GM23338 (cell line): Measurements from ENCODE around the gene DMGDH. TPM values are rescaled to one million over a fixed set of nuclear protein-coding genes. Genes with fewer than 3 reads are reported as not detected.

Experiments used
- ATAC-seq: fragments of 200-7000 bp; cut with Tn5 transposase; 3 replicates; pipeline ENCODE4 v1.9.1; 2020
- DNase-seq: peaks from one replicate; pipeline ENCODE4 v3.0.0-alpha.2; 2015; ENCODE audit warnings: low spot score
- H2AFZ ChIP-seq: fragments of 200-600 bp; sonication (generic); 2 replicates; pipeline ENCODE4 v1.8.0; 2016; ENCODE audit warnings: antibody characterized with exemption, mild to moderate bottlenecking, moderate library complexity
- H3F3A ChIP-seq: fragments of 200-600 bp; sonication (generic); replicated peaks from 2 replicates; pipeline ENCODE4 v1.8.0; 2017; ENCODE audit warnings: antibody characterized with exemption, mixed run types, low read depth
- H3K27ac ChIP-seq: fragments of 200-600 bp; sonication (generic); 2 replicates; pipeline ENCODE4 v1.6.1; 2016; ENCODE audit warnings: low read depth
- H3K27me3 ChIP-seq: fragments of 200-600 bp; sonication (generic); 2 replicates; pipeline ENCODE4 v1.8.0; 2016; ENCODE audit warnings: mild to moderate bottlenecking, mixed run types, moderate library complexity; ENCODE audit not compliant: insufficient read depth
- H3K36me3 ChIP-seq: fragments of 200-600 bp; sonication (generic); 2 replicates; pipeline ENCODE4 v1.8.0; 2016; ENCODE audit warnings: mild to moderate bottlenecking; ENCODE audit not compliant: insufficient read depth
- H3K4me1 ChIP-seq: fragments of 200-600 bp; sonication (generic); 2 replicates; pipeline ENCODE4 v1.8.0; 2016; ENCODE audit warnings: mild to moderate bottlenecking, moderate library complexity; ENCODE audit not compliant: insufficient read depth
- H3K4me2 ChIP-seq: fragments of 200-600 bp; sonication (generic); 2 replicates; pipeline ENCODE4 v1.7.1; 2017; ENCODE audit warnings: mixed run types
- H3K4me3 ChIP-seq: fragments of 200-600 bp; sonication (generic); 2 replicates; pipeline ENCODE4 v1.6.1; 2016; ENCODE audit warnings: mixed run types
- H3K79me2 ChIP-seq: fragments of 200-600 bp; sonication (generic); replicated peaks from 2 replicates; pipeline ENCODE4 v1.8.0; 2017; ENCODE audit warnings: mild to moderate bottlenecking; ENCODE audit not compliant: insufficient read depth
- H3K9me2 ChIP-seq: fragments of 200-600 bp; sonication (generic); 2 replicates; pipeline ENCODE4 v1.8.0; 2017; ENCODE audit not compliant: insufficient read depth
- H4K20me1 ChIP-seq: fragments of 200-600 bp; sonication (generic); replicated peaks from 2 replicates; pipeline ENCODE4 v1.8.0; 2017; ENCODE audit warnings: mild to moderate bottlenecking; ENCODE audit not compliant: insufficient read depth
- H3K27ac Mint-ChIP-seq: 2 replicates; pipeline ENCODE4 v1.8.0; 2020; ENCODE audit warnings: inconsistent platforms, mild to moderate bottlenecking, moderate library complexity, mixed read lengths
- H3K27me3 Mint-ChIP-seq: 3 replicates; pipeline ENCODE4 v1.8.0; 2022; ENCODE audit warnings: low read depth, mild to moderate bottlenecking, moderate library complexity, mixed read lengths, inconsistent platforms; ENCODE audit not compliant: insufficient read depth, poor library complexity
- H3K36me3 Mint-ChIP-seq: 3 replicates; pipeline ENCODE4 v1.8.0; 2021; ENCODE audit warnings: low read depth, mild to moderate bottlenecking, inconsistent platforms, moderate library complexity, mixed read lengths
- H3K4me1 Mint-ChIP-seq: 3 replicates; pipeline ENCODE4 v1.8.0; 2020; ENCODE audit warnings: mild to moderate bottlenecking, inconsistent platforms, mixed read lengths
- H3K4me3 Mint-ChIP-seq: 3 replicates; pipeline ENCODE4 v1.8.0; 2021; ENCODE audit warnings: moderate library complexity, mild to moderate bottlenecking, inconsistent platforms, mixed read lengths
- H3K9me3 Mint-ChIP-seq: 3 replicates; pipeline ENCODE4 v1.8.0; 2020; ENCODE audit warnings: moderate library complexity, mild to moderate bottlenecking, inconsistent platforms, mixed read lengths
- CREB1 ChIP-seq: fragments of 250-450 bp; sonication (Bioruptor Pico); IDR thresholded peaks from 2 replicates; pipeline ENCODE4 v1.5.0; 2020; ENCODE audit warnings: low read depth, mild to moderate bottlenecking, moderate library complexity
- EZH2 ChIP-seq: fragments of 200-600 bp; sonication (generic); IDR thresholded peaks from one replicate; pipeline ENCODE4 v1.8.0; 2017; ENCODE audit warnings: antibody characterized with exemption, mild to moderate bottlenecking, low read depth; ENCODE audit not compliant: unreplicated experiment
- EZH2phosphoT487 ChIP-seq: fragments of 200-600 bp; sonication (generic); IDR thresholded peaks from one replicate; pipeline ENCODE4 v1.8.1; 2018; ENCODE audit warnings: antibody characterized with exemption; ENCODE audit not compliant: unreplicated experiment
- JUNB ChIP-seq: IDR thresholded peaks from one replicate; pipeline ENCODE4 v1.6.1; 2016; ENCODE audit warnings: antibody characterized with exemption; ENCODE audit not compliant: unreplicated experiment
- POLR2AphosphoS5 ChIP-seq: IDR thresholded peaks from 2 replicates; pipeline ENCODE4 v1.6.1; 2016; ENCODE audit warnings: antibody characterized with exemption, low read depth
- STAT1 ChIP-seq: IDR thresholded peaks from one replicate; pipeline ENCODE4 v1.6.1; 2016; ENCODE audit warnings: antibody characterized with exemption; ENCODE audit not compliant: unreplicated experiment
- ZNF114 ChIP-seq: fragments of 250-450 bp; sonication (Bioruptor Pico); IDR thresholded peaks from 2 replicates; pipeline ENCODE4 v1.5.0; 2020; ENCODE audit warnings: mild to moderate bottlenecking, moderate library complexity
- ZNF331 ChIP-seq: fragments of 250-450 bp; sonication (Bioruptor Pico); IDR thresholded peaks from 2 replicates; pipeline ENCODE4 v1.5.0; 2020; ENCODE audit warnings: low read depth, mild to moderate bottlenecking, moderate library complexity
- ZNF462 ChIP-seq: fragments of 250-450 bp; sonication (Bioruptor Pico); IDR thresholded peaks from 2 replicates; pipeline ENCODE4 v1.5.0; 2020; ENCODE audit warnings: mild to moderate bottlenecking, moderate library complexity
- polyA plus RNA-seq: library from polyadenylated mRNA; unstranded; fragments of >200 nt; fragmentation: Nextera tagmentation; extraction: Ambion mirVana; gene quantifications from 2 replicates; pipeline ENCODE4 v1.2.1, GENCODE V29; 2016
- total RNA-seq: library from RNA; depleted of rRNA; stranded (reverse); fragments of >200 nt; shearing (Covaris generic); gene quantifications from 2 replicates; pipeline ENCODE4 v1.2.3, GENCODE V29; 2014
- TF ChIP-seq, protein P1 (sequence below): IDR thresholded peaks from 2 replicates; pipeline ENCODE4 v1.6.1; 2016; ENCODE audit warnings: antibody characterized with exemption
- TF ChIP-seq, protein P2 (sequence below): IDR thresholded peaks from one replicate; pipeline ENCODE4 v1.6.1; 2018; ENCODE audit warnings: antibody characterized with exemption; ENCODE audit not compliant: unreplicated experiment
- TF ChIP-seq, protein P3 (sequence below), 2 experiments: fragments of 200-600 bp in 1 of 2; sonication (generic) in 1 of 2; conservative IDR thresholded peaks; 2 replicates each; pipeline versions ENCODE4 v1.5.1 to v1.6.1; 2016 to 2017; ENCODE audit warnings: antibody characterized with exemption in 2 of 2, low read depth in 2 of 2, mild to moderate bottlenecking in 2 of 2, moderate library complexity in 1 of 2

The DMGDH gene
- total and polyA plus RNA-seq, 2 experiments from 2014 or later: 0.52 to 0.63 TPM

DNA sequence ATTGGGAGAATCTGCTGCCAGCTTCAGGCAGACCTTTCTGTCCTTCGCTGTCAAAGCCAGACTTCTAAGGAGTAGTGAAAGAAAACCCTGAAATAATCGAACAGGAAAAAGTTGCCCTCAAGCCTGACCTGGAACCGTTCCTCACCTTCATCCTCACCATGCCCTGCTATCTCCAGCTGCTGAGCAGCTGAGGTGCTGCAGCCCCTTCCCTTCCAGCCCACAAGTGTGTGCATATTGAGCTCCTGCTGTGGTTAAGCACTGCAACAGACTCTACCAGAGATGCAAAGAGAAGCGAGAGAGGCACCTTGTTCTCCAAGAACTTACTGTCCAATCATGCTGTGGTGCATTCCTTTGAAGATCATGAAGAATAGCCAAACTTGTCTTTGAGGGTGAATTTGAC, 19.0 kb upstream of the DMGDH start:
- Histone ChIP-seq H3K4me3 (no peak overlapping the region), H3F3A (no peaks in the 10 kb centered on the region), H3K27ac (no peak overlapping the region), H2AFZ (no peak overlapping the region), H3K36me3 (no peaks in the 10 kb centered on the region), H3K79me2 (no peaks in the 10 kb centered on the region), H3K4me1 (no peaks in the 10 kb centered on the region), H3K9me2 (no peaks in the 10 kb centered on the region), H3K27me3 (no peaks in the 10 kb centered on the region), H3K4me2 (no peak overlapping the region), H4K20me1 (no peaks in the 10 kb centered on the region)
- Mint-ChIP-seq H3K27ac (no peak overlapping the region), H3K36me3 (no peaks in the 10 kb centered on the region), H3K27me3 (no peaks in the 10 kb centered on the region), H3K4me3 (no peak overlapping the region), H3K9me3 (no peaks in the 10 kb centered on the region), H3K4me1 (no peaks in the 10 kb centered on the region; the same call in 2 of the 3 replicates)
- ATAC-seq: no peak
- TF ChIP-seq, protein P1, sequence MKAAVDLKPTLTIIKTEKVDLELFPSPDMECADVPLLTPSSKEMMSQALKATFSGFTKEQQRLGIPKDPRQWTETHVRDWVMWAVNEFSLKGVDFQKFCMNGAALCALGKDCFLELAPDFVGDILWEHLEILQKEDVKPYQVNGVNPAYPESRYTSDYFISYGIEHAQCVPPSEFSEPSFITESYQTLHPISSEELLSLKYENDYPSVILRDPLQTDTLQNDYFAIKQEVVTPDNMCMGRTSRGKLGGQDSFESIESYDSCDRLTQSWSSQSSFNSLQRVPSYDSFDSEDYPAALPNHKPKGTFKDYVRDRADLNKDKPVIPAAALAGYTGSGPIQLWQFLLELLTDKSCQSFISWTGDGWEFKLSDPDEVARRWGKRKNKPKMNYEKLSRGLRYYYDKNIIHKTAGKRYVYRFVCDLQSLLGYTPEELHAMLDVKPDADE: no peak
- TF ChIP-seq CREB1 (no peak), STAT1 (no peak), ZNF331 (no peak), ZNF114 (CRISPR knock-in tag) (no peak), ZNF462 (CRISPR knock-in tag) (no peak), EZH2phosphoT487 (no peak), EZH2 (no peak), POLR2AphosphoS5 (no peak), JUNB (no peak)
- TF ChIP-seq, protein P2, sequence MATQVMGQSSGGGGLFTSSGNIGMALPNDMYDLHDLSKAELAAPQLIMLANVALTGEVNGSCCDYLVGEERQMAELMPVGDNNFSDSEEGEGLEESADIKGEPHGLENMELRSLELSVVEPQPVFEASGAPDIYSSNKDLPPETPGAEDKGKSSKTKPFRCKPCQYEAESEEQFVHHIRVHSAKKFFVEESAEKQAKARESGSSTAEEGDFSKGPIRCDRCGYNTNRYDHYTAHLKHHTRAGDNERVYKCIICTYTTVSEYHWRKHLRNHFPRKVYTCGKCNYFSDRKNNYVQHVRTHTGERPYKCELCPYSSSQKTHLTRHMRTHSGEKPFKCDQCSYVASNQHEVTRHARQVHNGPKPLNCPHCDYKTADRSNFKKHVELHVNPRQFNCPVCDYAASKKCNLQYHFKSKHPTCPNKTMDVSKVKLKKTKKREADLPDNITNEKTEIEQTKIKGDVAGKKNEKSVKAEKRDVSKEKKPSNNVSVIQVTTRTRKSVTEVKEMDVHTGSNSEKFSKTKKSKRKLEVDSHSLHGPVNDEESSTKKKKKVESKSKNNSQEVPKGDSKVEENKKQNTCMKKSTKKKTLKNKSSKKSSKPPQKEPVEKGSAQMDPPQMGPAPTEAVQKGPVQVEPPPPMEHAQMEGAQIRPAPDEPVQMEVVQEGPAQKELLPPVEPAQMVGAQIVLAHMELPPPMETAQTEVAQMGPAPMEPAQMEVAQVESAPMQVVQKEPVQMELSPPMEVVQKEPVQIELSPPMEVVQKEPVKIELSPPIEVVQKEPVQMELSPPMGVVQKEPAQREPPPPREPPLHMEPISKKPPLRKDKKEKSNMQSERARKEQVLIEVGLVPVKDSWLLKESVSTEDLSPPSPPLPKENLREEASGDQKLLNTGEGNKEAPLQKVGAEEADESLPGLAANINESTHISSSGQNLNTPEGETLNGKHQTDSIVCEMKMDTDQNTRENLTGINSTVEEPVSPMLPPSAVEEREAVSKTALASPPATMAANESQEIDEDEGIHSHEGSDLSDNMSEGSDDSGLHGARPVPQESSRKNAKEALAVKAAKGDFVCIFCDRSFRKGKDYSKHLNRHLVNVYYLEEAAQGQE: no peak
- TF ChIP-seq, protein P3, sequence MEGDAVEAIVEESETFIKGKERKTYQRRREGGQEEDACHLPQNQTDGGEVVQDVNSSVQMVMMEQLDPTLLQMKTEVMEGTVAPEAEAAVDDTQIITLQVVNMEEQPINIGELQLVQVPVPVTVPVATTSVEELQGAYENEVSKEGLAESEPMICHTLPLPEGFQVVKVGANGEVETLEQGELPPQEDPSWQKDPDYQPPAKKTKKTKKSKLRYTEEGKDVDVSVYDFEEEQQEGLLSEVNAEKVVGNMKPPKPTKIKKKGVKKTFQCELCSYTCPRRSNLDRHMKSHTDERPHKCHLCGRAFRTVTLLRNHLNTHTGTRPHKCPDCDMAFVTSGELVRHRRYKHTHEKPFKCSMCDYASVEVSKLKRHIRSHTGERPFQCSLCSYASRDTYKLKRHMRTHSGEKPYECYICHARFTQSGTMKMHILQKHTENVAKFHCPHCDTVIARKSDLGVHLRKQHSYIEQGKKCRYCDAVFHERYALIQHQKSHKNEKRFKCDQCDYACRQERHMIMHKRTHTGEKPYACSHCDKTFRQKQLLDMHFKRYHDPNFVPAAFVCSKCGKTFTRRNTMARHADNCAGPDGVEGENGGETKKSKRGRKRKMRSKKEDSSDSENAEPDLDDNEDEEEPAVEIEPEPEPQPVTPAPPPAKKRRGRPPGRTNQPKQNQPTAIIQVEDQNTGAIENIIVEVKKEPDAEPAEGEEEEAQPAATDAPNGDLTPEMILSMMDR (conservative IDR thresholded peaks at IDR 0.05; ENCODE audit: low read depth in 2 of 2): no peak
- no peak for DNase-seq
